Measurements from ENCODE around the gene ZFAND2A. TPM values are rescaled to one million over a fixed set of nuclear protein-coding genes. Genes with fewer than 3 reads are reported as not detected.

ZFAND2A gene
- total RNA-seq, 1 donor from 2014 or later = 13.3 TPM

DNA sequence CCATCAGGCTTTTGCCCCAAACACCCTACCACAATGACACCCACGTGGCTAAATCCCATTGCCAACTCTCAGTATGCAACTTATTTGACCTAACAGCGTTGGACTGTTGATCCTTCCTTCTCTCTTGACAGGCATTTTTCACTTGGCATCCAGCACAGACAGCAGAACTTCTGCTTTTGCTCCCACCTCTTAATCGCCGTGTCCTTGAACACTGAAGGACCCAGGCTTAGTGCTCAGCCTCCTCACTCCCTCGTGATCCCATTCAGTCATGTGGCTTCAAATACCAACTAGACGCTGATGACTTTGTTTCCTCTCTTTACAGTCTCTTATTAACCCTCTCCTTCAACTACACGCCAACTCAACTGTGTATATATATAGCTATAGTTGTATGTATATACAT is 25.0 kb downstream of the ZFAND2A start:
- H3K27me3 Mint-ChIP-seq (ENCODE audit: insufficient read depth, low read depth) = peaks cover 2% of the 10 kb centered on the region
- Histone ChIP-seq H3K36me3 (peaks cover 4% of the 10 kb centered on the region), H3K79me2 (ENCODE audit: low read depth) (peaks cover 57% of the 10 kb centered on the region), H2AFZ (replicated peaks) (no peak overlapping the region), H3K27me3 (no peaks in the 10 kb centered on the region), H3K4me2 (no peak overlapping the region), H4K20me1 (ENCODE audit: low read depth) (peaks cover 10% of the 10 kb centered on the region), H3K9me3 (ENCODE audit: low read depth) (peaks cover 8% of the 10 kb centered on the region), H3K27ac (no peak overlapping the region), H3K4me3 (no peak overlapping the region), H3K9ac (no peak overlapping the region), H3F3A (ENCODE audit: low read depth) (peaks cover 20% of the 10 kb centered on the region), H3K4me1 (peaks cover 9% of the 10 kb centered on the region)
- peaks cover 14% of the 10 kb centered on the region for H3K36me3 Mint-ChIP-seq
- peaks cover 6% of the 10 kb centered on the region for H3K9me3 Mint-ChIP-seq
- TF ChIP-seq, protein P1, sequence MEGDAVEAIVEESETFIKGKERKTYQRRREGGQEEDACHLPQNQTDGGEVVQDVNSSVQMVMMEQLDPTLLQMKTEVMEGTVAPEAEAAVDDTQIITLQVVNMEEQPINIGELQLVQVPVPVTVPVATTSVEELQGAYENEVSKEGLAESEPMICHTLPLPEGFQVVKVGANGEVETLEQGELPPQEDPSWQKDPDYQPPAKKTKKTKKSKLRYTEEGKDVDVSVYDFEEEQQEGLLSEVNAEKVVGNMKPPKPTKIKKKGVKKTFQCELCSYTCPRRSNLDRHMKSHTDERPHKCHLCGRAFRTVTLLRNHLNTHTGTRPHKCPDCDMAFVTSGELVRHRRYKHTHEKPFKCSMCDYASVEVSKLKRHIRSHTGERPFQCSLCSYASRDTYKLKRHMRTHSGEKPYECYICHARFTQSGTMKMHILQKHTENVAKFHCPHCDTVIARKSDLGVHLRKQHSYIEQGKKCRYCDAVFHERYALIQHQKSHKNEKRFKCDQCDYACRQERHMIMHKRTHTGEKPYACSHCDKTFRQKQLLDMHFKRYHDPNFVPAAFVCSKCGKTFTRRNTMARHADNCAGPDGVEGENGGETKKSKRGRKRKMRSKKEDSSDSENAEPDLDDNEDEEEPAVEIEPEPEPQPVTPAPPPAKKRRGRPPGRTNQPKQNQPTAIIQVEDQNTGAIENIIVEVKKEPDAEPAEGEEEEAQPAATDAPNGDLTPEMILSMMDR (IDR thresholded peaks at IDR 0.05) = no peak
- TF ChIP-seq EZH2phosphoT487 (IDR thresholded peaks at IDR 0.05) (no peak), EZH2 (IDR thresholded peaks at IDR 0.05) (no peak)
- H3K4me1 Mint-ChIP-seq = peaks cover 9% of the 10 kb centered on the region
- no peak overlapping the region for H3K27ac Mint-ChIP-seq
- H3K4me3 Mint-ChIP-seq = no peak overlapping the region
- DNase-seq (ENCODE audit: low spot score) = no peak

DNA sequence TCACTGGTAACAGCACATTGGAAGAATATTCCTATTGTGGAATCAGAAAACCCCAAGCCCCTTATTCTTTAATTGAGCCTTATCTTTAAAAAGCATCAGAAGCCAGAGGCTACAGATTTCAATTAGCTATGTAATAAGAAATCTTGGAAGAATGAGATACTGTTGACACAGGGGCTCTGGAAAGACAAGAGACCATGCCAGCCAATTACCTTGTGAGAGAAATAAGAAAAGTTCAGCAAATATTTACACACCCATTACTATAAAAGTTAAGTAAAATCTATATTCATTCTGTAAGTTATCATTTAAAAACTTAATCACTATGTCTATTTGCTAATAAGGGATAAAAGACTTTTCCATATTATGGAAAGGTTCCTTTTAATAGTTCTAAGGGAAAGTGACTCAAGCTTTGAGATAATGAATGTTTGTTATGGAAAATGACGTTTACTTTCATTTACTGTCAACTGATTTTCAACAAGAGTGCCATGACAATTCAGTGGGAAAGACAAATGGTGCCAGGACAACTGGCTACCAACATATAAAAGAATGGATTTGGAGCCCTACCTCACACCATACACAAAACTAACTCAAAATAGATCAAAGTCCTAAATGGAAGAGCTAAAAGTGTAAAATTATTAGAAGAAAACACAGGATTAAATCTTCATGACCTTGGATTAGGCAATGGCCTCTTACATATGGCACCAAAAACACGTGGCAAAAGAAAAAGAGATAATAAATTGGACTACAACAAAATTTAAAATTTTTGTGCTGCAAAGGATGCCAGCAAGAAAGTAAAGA is 28.3 kb downstream of the ZFAND2A start:
- Histone ChIP-seq H3K27ac (no peak overlapping the region), H4K20me1 (ENCODE audit: low read depth) (peaks cover 2% of the 10 kb centered on the region), H3K4me1 (peaks cover 2% of the 10 kb centered on the region), H3K9ac (no peak overlapping the region), H3K36me3 (peaks cover 4% of the 10 kb centered on the region), H2AFZ (replicated peaks) (no peak overlapping the region), H3K27me3 (no peaks in the 10 kb centered on the region), H3F3A (ENCODE audit: low read depth) (peaks cover 10% of the 10 kb centered on the region), H3K79me2 (ENCODE audit: low read depth) (peaks cover 49% of the 10 kb centered on the region), H3K9me3 (ENCODE audit: low read depth) (peaks cover 8% of the 10 kb centered on the region), H3K4me3 (no peak overlapping the region), H3K4me2 (no peak overlapping the region)
- Mint-ChIP-seq H3K4me1 (peaks cover 2% of the 10 kb centered on the region), H3K36me3 (peaks cover 22% of the 10 kb centered on the region), H3K27ac (no peak overlapping the region), H3K27me3 (ENCODE audit: insufficient read depth, low read depth) (no peaks in the 10 kb centered on the region), H3K9me3 (peaks cover 6% of the 10 kb centered on the region), H3K4me3 (no peak overlapping the region)
- DNase-seq (ENCODE audit: low spot score) = no peak
- TF ChIP-seq EZH2phosphoT487 (IDR thresholded peaks at IDR 0.05) = no peak
- no peak for TF ChIP-seq EZH2 (IDR thresholded peaks at IDR 0.05)
- TF ChIP-seq, protein P1 (IDR thresholded peaks at IDR 0.05) = no peak

DNA sequence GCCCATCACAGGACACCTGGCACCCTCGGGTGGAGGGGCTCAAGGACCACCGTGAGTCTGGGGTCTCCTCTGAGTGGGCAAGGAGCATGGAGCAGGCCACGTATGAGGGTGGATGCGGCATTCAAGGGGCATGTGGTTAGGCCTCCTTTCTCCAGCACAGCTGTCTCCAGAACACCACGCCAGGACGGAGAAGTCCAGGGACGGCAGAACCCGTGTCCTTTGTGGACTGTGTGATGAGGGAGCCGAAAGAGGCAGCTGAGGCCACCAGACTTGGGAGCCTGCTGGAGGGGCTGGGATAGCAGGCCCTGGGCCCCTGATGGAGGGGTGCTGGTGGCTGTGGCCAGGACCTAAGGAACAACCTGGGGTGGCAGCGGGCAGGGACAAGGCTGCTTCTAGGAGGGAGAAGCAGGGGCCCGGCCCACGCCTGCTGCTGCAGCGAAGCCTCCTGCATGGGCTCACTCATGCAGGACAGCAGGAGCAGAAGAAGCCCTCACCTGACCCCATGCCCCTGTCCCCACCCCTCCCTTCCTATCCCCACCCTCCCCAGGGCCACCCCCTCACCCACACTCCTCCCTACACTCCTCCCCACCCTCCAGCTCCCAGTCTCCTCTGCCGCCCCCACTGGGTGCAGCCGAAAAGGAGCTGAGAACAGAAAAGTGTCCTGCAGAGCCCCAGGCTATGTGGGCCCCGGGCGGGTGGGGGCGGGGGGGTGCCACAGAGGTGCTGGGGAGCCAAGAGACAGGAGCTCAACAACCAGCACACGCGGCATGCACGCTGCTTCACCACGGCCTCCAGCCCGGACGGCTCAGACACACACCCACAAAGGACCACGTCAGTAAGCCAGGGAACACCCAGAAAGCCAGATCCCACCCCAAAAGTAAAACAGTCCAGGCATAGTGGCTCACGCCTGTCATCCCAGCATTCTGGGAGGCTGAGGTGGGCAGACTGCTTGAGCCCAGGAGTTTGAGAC is 29.7 kb downstream of the ZFAND2A start:
- peaks cover 41% of the 10 kb centered on the region for H3K79me2 ChIP-seq (ENCODE audit: low read depth)
- H3K4me2 ChIP-seq = no peak overlapping the region
- H3K4me1 Mint-ChIP-seq = peaks cover under 1% of the 10 kb centered on the region
- H2AFZ ChIP-seq (replicated peaks) = no peak overlapping the region
- no peaks in the 10 kb centered on the region for H3K27me3 Mint-ChIP-seq (ENCODE audit: insufficient read depth, low read depth)
- no peak for DNase-seq (ENCODE audit: low spot score)
- TF ChIP-seq EZH2phosphoT487 (IDR thresholded peaks at IDR 0.05) (no peak), EZH2 (IDR thresholded peaks at IDR 0.05) (no peak)
- TF ChIP-seq, protein P1 (IDR thresholded peaks at IDR 0.05) = no peak
- H3K27me3 ChIP-seq = no peaks in the 10 kb centered on the region
- H3K4me3 Mint-ChIP-seq = no peak overlapping the region
- peaks cover 22% of the 10 kb centered on the region for H3K36me3 Mint-ChIP-seq
- peaks cover 6% of the 10 kb centered on the region for H3K9me3 Mint-ChIP-seq
- H3K36me3 ChIP-seq = peaks cover 4% of the 10 kb centered on the region
- no peaks in the 10 kb centered on the region for H3K4me1 ChIP-seq
- H3K27ac ChIP-seq = no peak overlapping the region
- no peaks in the 10 kb centered on the region for H4K20me1 ChIP-seq (ENCODE audit: low read depth)
- H3K4me3 ChIP-seq = no peak overlapping the region
- no peak overlapping the region for H3K27ac Mint-ChIP-seq
- peaks cover 5% of the 10 kb centered on the region for H3F3A ChIP-seq (ENCODE audit: low read depth)
- H3K9me3 ChIP-seq (ENCODE audit: low read depth) = peaks cover 8% of the 10 kb centered on the region
- peak overlapping the region; percentile 27 for H3K9ac ChIP-seq

Measured in neural progenitor cell (in vitro differentiated cells).